Gastrocnemius medialis (tissue), 4 donors: ENCODE measurements around the gene URAD.

Experiments used
- CTCF ChIP-seq, 5 experiments: fragments of 450-650 bp in 3 of 5; fragments of 200-600 bp in 2 of 5; sonication (generic) in 2 of 5; IDR thresholded peaks in 4 of 5; conservative IDR thresholded peaks in 1 of 5; 1 replicate in 4 of 5; 2 replicates in 1 of 5; pipeline ENCODE4 v1.5.1; 2016 to 2019; ENCODE audit warnings: antibody characterized with exemption in 5 of 5, mild to moderate bottlenecking in 3 of 5, moderate library complexity in 3 of 5
- POLR2A ChIP-seq, 2 donors: fragments of 450-650 bp; IDR thresholded peaks; one replicate each; pipeline ENCODE4 v1.6.1; 2017; ENCODE audit warnings: antibody characterized with exemption in 2 of 2, mild to moderate bottlenecking in 2 of 2, moderate library complexity in 2 of 2

- TF ChIP-seq POLR2A (IDR thresholded peaks at IDR 0.05), result no peak
- TF ChIP-seq CTCF (IDR thresholded peaks at IDR 0.05 in 4 of 5, conservative IDR thresholded peaks at IDR 0.05 in 1 of 5), result no peak
Measured at GRCh38 chr13:28001049-28001448, 12.6 kb upstream of the URAD start.
